Measurements from ENCODE around the gene SPINK9. TPM values are rescaled to one million over a fixed set of nuclear protein-coding genes. Genes with fewer than 3 reads are reported as not detected.

Gene SPINK9
- total RNA-seq, 4 donors from 2014 or later, result not detected

DNA sequence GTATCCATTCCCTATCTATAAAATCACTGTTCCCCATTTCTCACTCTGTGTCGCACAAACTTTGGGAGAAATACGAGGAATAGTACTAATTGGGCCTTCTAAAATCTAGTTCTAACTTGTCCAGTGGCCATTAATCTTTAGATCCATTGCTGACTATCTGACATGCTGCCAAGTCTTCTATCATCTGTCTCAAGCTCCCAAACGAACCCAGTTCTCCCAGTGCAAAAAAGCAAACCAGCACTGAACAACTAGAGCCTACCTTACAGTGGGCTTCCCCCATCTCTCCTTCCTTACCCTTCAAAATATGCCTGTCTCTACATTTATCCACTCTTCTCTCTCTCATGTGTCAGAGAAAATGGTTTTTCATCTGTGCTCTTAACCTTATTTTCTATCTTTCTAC, 26.3 kb upstream of the SPINK9 start:
- 76% methylated on average over 3 of the region's 3 CpGs for WGBS
- no peaks in the 10 kb centered on the region for H3K27me3 ChIP-seq
- no peaks in the 10 kb centered on the region for H3K36me3 ChIP-seq
- no peaks in the 10 kb centered on the region for H3K4me1 ChIP-seq
- H3K4me3 ChIP-seq, result no peak overlapping the region
- TF ChIP-seq EP300 (IDR thresholded peaks at IDR 0.05), result no peak
- no peak for TF ChIP-seq POLR2A (IDR thresholded peaks at IDR 0.05; ENCODE audit: low read depth)
- no peak for TF ChIP-seq POLR2AphosphoS5 (IDR thresholded peaks at IDR 0.05)
- TF ChIP-seq, protein P1, sequence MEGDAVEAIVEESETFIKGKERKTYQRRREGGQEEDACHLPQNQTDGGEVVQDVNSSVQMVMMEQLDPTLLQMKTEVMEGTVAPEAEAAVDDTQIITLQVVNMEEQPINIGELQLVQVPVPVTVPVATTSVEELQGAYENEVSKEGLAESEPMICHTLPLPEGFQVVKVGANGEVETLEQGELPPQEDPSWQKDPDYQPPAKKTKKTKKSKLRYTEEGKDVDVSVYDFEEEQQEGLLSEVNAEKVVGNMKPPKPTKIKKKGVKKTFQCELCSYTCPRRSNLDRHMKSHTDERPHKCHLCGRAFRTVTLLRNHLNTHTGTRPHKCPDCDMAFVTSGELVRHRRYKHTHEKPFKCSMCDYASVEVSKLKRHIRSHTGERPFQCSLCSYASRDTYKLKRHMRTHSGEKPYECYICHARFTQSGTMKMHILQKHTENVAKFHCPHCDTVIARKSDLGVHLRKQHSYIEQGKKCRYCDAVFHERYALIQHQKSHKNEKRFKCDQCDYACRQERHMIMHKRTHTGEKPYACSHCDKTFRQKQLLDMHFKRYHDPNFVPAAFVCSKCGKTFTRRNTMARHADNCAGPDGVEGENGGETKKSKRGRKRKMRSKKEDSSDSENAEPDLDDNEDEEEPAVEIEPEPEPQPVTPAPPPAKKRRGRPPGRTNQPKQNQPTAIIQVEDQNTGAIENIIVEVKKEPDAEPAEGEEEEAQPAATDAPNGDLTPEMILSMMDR (IDR thresholded peaks at IDR 0.05), result no peak
- no peak for DNase-seq (ENCODE audit: extremely low spot score)
- H3K27ac ChIP-seq (replicated peaks in 1 of 4), result no peak overlapping the region
- intact Hi-C loops (cut with DNase I), result no loop called here
- H3K9me3 ChIP-seq, result no peaks in the 10 kb centered on the region

DNA sequence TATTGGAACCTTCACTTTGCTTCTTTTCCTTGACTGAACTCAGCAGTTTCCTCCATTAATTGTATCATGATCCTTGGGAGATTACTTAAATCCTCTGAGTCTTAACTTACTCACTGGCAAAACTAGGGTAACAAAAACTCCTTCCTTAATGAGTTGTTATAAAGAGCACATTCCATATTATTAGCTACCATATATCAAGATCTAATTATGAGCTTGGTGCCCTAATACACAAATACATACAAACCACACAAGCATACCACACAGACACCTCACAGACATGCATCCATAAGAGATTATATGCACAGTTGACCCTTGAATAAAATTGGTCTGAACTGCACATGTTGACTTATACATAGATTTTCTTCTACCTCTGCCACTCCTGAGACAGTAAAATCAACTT, 25.6 kb upstream of the SPINK9 start:
- Histone ChIP-seq H3K4me3 (no peak overlapping the region), H3K27ac (replicated peaks in 1 of 4) (no peak overlapping the region), H3K36me3 (no peaks in the 10 kb centered on the region), H3K4me1 (no peaks in the 10 kb centered on the region), H3K27me3 (no peaks in the 10 kb centered on the region), H3K9me3 (no peaks in the 10 kb centered on the region)
- intact Hi-C loops (cut with DNase I), result no loop called here
- DNase-seq (ENCODE audit: extremely low spot score), result no peak
- no peak for TF ChIP-seq POLR2A (IDR thresholded peaks at IDR 0.05; ENCODE audit: low read depth)
- no peak for TF ChIP-seq EP300 (IDR thresholded peaks at IDR 0.05)
- no peak for TF ChIP-seq POLR2AphosphoS5 (IDR thresholded peaks at IDR 0.05)
- TF ChIP-seq, protein P1 (IDR thresholded peaks at IDR 0.05), result no peak

DNA sequence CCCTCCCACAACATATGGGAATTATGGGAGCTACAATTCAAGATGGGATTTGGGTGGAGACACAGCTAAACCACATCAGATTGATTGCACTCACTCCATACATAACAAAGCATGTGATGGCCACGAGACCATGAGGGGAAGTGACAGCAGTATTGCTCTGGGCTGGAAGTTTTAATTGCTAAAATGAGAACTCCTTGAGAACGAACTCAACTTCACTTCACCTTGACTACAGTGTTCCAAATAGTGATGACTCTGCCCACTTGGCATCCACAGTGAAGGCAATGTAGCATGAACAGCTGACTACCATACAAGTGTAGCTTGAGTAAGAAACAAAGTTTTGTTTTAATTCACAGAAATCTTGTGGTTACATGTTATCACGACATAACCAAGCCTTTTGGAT, 23.9 kb upstream of the SPINK9 start:
- Histone ChIP-seq H3K27me3 (no peaks in the 10 kb centered on the region), H3K9me3 (no peaks in the 10 kb centered on the region), H3K4me1 (no peaks in the 10 kb centered on the region), H3K27ac (replicated peaks in 1 of 4) (no peak overlapping the region), H3K4me3 (no peak overlapping the region), H3K36me3 (no peaks in the 10 kb centered on the region)
- no peak for TF ChIP-seq EP300 (IDR thresholded peaks at IDR 0.05)
- TF ChIP-seq POLR2A (IDR thresholded peaks at IDR 0.05; ENCODE audit: low read depth), result no peak
- TF ChIP-seq, protein P1 (IDR thresholded peaks at IDR 0.05), result no peak
- TF ChIP-seq POLR2AphosphoS5 (IDR thresholded peaks at IDR 0.05), result no peak
- no peak for DNase-seq (ENCODE audit: extremely low spot score)
- WGBS, result 64% methylated on average over 3 of the region's 3 CpGs
- intact Hi-C loops (cut with DNase I), result no loop called here

DNA sequence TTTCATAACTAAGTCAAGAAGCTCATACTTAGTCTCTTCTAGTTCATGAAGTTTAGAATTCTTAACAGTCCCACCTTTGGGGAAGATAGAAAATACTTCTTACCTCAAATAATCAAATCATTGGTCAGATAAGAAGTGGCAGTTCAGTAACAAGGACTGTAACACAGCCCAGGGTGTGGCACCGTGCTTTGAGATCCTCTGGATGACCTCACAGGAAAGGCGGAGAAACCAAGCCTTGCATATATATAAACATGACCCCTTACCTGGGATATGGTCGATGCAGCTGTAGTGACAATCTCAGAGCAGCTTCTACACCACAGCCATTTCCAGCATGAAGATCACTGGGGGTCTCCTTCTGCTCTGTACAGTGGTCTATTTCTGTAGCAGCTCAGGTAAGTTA, 23.2 kb upstream of the SPINK9 start, which contains the start of gene SPINK7:
Gene SPINK7, plus strand, starts transcription at position 271 of the 400 bp plus-strand sequence. Its CDS starts 61 bp downstream, at position 332.
- no peaks in the 10 kb centered on the region for H3K4me1 ChIP-seq
- no peaks in the 10 kb centered on the region for H3K36me3 ChIP-seq
- H3K27me3 ChIP-seq, result no peaks in the 10 kb centered on the region
- no peak within 1 kb of the TSS for H3K27ac ChIP-seq (replicated peaks in 1 of 4)
- WGBS, result 71% methylated on average over 3 of the region's 3 CpGs
- TF ChIP-seq, protein P1 (IDR thresholded peaks at IDR 0.05), result no peak
- TF ChIP-seq EP300 (IDR thresholded peaks at IDR 0.05) (no peak), POLR2A (IDR thresholded peaks at IDR 0.05; ENCODE audit: low read depth) (no peak), POLR2AphosphoS5 (IDR thresholded peaks at IDR 0.05) (no peak)
- no peak within 1 kb of the TSS for H3K4me3 ChIP-seq
- DNase-seq (ENCODE audit: extremely low spot score), result no peak
- intact Hi-C loops (cut with DNase I), result no loop called here
- H3K9me3 ChIP-seq, result no peaks in the 10 kb centered on the region

DNA sequence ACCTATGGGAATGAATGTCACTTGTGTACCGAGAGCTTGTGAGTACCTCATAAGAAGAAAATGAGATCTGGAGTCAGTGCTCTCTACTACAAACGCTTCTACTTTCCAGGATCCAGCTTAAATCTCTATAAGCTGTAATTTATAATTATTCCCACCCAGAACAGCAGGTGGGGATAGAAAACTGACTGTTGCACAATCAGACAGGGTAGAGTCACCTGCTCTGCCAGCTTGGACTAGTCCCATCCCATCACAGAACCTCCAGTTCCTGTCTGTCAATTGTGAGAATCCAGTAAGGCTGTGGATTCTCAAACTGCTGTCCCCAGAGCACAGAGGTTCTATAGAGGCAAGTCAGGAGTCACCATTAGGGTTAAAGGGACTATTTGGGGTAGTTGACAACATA, 21.2 kb upstream of the SPINK9 start:
- no peaks in the 10 kb centered on the region for H3K9me3 ChIP-seq
- H3K27ac ChIP-seq (replicated peaks in 1 of 4), result no peak overlapping the region
- TF ChIP-seq POLR2A (IDR thresholded peaks at IDR 0.05; ENCODE audit: low read depth), result no peak
- no peak for TF ChIP-seq EP300 (IDR thresholded peaks at IDR 0.05)
- no peak for TF ChIP-seq POLR2AphosphoS5 (IDR thresholded peaks at IDR 0.05)
- TF ChIP-seq, protein P1 (IDR thresholded peaks at IDR 0.05), result no peak
- intact Hi-C loops (cut with DNase I), result no loop called here
- no peak overlapping the region for H3K4me3 ChIP-seq
- DNase-seq (ENCODE audit: extremely low spot score), result no peak
- H3K27me3 ChIP-seq, result no peaks in the 10 kb centered on the region
- H3K36me3 ChIP-seq, result no peaks in the 10 kb centered on the region
- H3K4me1 ChIP-seq, result no peaks in the 10 kb centered on the region
- WGBS, result 81% methylated on average over 2 of the region's 2 CpGs

Data from esophagus muscularis mucosa (tissue), 4 donors.